Peyer's patch (tissue), 4 donors: ENCODE results near the gene WAPL.

Source experiments
- POLR2A ChIP-seq, 2 donors: fragments of 450-650 bp; IDR thresholded peaks; one replicate each; pipeline ENCODE4 v1.5.1; 2017; ENCODE audit warnings: antibody characterized with exemption in 2 of 2, mild to moderate bottlenecking in 2 of 2, moderate library complexity in 2 of 2
- TF ChIP-seq, protein P1 (sequence below), 6 experiments: fragments of 450-650 bp in 4 of 6; fragments of 200-600 bp in 2 of 6; sonication (generic) in 1 of 6; IDR thresholded peaks; one replicate each; pipeline ENCODE4 v1.5.1; 2017 to 2019; ENCODE audit warnings: antibody characterized with exemption in 6 of 6, mild to moderate bottlenecking in 3 of 6, moderate library complexity in 1 of 6

DNA sequence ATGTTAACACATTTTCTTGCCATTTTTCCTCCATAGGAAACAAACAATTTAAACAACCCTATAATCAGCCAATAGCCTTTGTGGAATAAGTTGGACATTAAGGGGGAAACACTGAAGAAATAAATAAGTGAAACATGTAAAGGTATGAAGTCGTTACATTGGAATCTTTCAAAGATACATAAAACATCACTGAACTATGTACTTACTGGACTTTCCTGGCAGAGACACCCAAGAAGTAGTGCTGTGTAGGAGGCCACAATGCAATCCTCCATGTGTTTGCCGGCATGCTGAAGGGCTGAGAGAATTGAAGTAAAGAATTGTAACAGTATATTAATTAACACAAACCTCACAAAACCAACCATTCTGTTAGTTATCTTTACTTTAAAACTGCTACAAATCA, 78.5 kb downstream of the WAPL start:
- TF ChIP-seq, protein P1, sequence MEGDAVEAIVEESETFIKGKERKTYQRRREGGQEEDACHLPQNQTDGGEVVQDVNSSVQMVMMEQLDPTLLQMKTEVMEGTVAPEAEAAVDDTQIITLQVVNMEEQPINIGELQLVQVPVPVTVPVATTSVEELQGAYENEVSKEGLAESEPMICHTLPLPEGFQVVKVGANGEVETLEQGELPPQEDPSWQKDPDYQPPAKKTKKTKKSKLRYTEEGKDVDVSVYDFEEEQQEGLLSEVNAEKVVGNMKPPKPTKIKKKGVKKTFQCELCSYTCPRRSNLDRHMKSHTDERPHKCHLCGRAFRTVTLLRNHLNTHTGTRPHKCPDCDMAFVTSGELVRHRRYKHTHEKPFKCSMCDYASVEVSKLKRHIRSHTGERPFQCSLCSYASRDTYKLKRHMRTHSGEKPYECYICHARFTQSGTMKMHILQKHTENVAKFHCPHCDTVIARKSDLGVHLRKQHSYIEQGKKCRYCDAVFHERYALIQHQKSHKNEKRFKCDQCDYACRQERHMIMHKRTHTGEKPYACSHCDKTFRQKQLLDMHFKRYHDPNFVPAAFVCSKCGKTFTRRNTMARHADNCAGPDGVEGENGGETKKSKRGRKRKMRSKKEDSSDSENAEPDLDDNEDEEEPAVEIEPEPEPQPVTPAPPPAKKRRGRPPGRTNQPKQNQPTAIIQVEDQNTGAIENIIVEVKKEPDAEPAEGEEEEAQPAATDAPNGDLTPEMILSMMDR (IDR thresholded peaks at IDR 0.05) = no peak
- TF ChIP-seq POLR2A (IDR thresholded peaks at IDR 0.05) = no peak
